HG03175 (cell line): ENCODE measurements around the gene ETNK2.

ENCODE experiments used
- ATAC-seq: cut with Tn5 transposase; IDR thresholded peaks from one replicate; pipeline ENCODE4 v1.9.1; 2021; ENCODE audit warnings: mild to moderate bottlenecking, moderate library complexity; ENCODE audit not compliant: unreplicated experiment

ETNK2 gene

GRCh38 chr1:204151552-204152309 is at the start of gene ETNK2:
ETNK2 (minus strand) TSS chr1:204152044; CDS start chr1:204151852, 192 bp downstream.
- ATAC-seq: no peak

GRCh38 chr1:204201348-204202040 is 49.6 kb upstream of the ETNK2 start:
- ATAC-seq: no peak

- ATAC-seq: no peak
Measured at GRCh38 chr1:204199579-204199978, 47.7 kb upstream of the ETNK2 start.

GRCh38 chr1:204198348-204199340 is 46.8 kb upstream of the ETNK2 start:
- ATAC-seq: no peak

GRCh38 chr1:204197068-204197467 is 45.2 kb upstream of the ETNK2 start:
- no peak for ATAC-seq

GRCh38 chr1:204196068-204196795 is 44.4 kb upstream of the ETNK2 start, which contains the start of gene KISS1:
KISS1 (minus strand) TSS chr1:204196491; CDS start chr1:204192876, 3,615 bp downstream.
- no peak for ATAC-seq

GRCh38 chr1:204194771-204195170 is 42.9 kb upstream of the ETNK2 start:
- no peak for ATAC-seq

- ATAC-seq: no peak
Measured at GRCh38 chr1:204194080-204194479, 42.2 kb upstream of the ETNK2 start.

- ATAC-seq: no peak
Measured at GRCh38 chr1:204192589-204193352, 40.9 kb upstream of the ETNK2 start.

- no peak for ATAC-seq
Measured at GRCh38 chr1:204192046-204192445, 40.2 kb upstream of the ETNK2 start.

GRCh38 chr1:204191456-204191855 is 39.6 kb upstream of the ETNK2 start:
- ATAC-seq: no peak

GRCh38 chr1:204190212-204191211 is 38.7 kb upstream of the ETNK2 start:
- ATAC-seq: no peak

- no peak for ATAC-seq
Measured at GRCh38 chr1:204188959-204189639, 37.3 kb upstream of the ETNK2 start.

- no peak for ATAC-seq
Measured at GRCh38 chr1:204186597-204186996, 34.8 kb upstream of the ETNK2 start.

- no peak for ATAC-seq
Measured at GRCh38 chr1:204181116-204181515, 29.3 kb upstream of the ETNK2 start.

GRCh38 chr1:204180133-204180532 is 28.3 kb upstream of the ETNK2 start:
- no peak for ATAC-seq

GRCh38 chr1:204178487-204179281 is 26.8 kb upstream of the ETNK2 start:
- no peak for ATAC-seq
